AG08396 (cell line): ENCODE measurements around the gene PDGFA.
A peak's percentile ranks its signal among the peaks of the same experiment; 100 is the strongest.

Experiments used
- DNase-seq: peaks from one replicate; pipeline ENCODE4 v3.0.0; 2012; ENCODE audit warnings: low spot score, mixed read lengths

The PDGFA gene

DNA sequence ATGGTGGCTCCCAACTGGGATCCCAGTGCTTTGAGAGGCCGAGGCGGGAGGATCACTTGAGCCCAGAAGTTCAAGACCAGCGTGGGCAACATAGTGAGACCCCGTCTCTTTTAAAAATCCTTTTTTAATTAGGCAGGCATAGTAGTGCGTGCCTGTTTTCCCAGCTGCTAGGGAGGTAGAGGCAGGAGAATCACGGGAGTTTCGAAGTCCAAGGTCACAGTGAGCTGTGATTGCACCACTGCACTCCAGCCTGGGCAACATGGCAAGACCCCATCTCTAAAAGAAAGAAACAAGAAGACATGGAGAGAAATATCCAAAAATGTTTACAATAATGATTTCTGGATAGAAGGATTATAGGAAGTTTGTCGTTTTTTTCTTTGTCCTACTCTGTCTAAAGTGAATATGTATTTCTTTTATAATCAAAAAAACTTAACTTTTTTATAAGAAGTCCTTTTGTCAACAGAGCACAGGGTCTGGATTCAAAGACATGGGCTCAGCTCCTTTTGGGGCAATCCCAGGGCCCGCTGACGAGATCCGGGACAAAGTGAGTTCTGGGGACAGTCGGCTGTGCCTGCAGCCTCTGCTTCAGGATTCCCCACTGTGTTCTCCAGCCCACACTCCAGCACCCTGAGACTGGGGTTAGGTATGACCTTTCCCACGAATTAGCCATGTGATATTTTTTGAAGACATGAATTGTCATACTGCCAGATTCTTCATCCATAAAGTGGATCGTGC, 45.6 kb downstream of the PDGFA start:
- no peak for DNase-seq

DNA sequence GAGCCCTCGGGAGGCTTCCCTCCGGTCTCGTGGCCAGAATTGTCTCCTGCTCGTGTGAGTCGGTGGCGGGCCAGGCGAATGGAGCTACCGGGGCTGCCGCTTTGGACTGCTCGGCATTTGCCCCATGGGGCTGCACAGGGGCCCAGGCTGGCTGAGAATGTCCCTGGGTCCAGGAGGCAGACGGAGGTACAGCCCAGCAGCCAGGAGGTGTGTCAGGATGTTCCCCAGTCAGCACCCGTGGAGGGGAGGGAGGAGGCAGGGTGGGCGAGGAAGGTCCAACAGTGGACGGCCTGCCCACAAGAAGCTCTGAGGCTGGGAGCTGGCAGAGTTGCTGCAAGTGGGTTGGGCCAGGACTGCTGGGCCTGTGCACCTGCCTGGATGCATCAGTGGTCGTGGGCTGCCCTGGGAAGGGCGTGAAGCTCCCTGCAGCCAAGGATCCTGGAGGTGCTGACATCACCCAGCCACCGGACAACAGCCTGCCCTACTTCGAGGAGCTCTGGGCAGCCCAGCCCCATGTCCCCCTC, 46.4 kb downstream of the PDGFA start:
- no peak for DNase-seq

DNA sequence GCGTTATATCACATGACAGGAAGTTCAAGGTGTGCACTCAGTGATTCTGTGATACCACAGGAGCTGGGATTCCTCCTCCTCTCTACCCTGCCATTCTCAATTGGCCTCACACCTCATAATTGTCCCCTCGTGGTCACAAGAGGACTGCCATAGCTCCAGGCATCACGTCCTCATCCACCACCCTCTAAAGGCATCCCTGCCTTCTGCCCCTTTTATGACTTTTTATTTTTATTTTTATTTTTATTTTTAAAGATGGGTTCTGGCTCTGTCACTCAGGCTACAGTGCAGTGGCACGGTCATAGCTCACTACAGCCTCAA, 47.0 kb downstream of the PDGFA start:
- DNase-seq: no peak

DNA sequence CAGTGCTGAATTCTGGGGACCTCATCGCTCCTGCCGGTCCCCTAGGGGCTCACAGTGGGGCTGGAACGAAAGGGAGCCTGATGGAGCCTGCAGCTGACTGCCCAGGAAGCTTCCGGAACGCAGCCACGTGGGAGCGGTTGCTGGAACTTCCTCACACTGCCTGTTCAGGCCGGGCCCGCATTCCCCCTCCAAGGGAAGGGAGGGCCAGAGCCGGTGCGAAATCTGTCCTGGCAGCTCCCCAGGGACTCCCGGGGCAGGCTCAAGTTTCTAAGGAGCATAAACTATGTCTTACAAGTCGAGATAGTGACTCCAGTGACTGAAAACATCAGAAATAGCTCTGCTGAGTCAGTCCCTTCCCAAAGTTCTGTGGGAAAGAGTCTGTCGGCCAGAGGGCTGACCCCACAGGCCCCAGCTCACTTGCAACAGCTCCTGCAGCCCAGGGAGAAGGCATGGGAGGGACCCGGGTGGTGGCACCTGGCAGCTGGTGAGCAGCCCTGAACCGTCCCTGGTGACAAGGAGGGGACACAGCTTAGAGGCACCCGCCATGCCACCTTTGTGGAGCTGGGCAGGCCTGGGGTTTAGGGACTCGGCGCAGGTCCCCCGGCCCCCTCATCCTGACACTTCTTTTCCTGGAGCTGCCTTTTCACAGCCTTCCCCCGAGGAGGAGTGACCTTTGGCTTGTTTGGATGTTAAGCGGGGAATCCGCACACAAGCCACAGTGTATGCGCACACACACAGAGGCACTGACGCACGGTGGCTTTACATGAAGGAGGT, 47.6 kb downstream of the PDGFA start:
- peak; percentile 96 for DNase-seq

DNA sequence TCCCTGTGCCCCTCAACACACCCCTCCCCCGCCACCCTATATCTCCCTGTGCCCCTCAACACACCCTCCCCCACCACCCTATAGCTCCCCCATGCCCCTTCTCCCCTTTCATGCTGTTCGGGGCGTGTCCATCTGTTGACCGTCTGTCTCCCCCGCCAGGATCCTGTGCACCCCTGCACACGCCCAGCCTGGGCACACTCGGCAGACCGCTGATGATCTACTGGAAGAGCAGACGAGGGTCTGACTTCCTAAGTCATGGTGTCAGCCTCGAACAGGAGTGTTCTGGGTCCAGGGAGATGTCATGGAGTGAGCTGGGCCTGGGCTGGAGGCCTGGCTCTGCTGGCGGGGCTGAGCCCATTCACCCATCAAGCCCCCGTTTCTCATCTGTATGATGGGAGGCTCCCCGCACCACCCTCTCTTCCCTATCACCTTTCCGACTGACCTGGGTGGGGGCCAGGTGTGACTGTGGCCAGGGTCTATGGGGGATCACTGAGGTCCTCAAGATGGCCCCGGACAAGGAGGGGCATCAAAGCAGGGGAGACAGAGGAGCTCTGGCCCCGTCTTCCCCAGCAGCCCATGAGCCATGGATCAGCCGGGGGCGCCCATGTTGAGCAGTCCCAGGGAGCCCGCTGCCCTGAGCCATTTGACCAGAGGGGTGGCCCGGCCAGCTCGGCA, 48.3 kb downstream of the PDGFA start:
- no peak for DNase-seq

DNA sequence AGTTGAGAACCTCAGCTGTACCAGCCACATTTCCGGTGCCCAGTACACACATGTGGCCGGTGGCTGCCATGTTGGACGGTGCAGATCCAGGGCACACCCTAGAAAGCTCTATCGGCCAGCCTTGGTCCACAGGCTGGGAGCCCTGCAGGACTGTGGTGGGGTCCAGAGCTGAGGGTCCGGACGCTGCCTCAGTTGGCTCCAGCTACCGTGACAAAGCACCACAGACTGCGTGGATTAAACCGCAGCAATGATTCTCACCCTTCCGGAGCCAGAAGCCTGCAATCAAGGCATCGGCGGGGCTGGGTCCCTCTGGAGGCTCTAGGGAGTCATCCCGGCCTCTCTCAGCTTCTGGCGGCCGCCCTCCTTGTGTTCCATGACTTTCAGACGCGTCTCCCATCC, 50.1 kb downstream of the PDGFA start:
- DNase-seq: no peak

DNA sequence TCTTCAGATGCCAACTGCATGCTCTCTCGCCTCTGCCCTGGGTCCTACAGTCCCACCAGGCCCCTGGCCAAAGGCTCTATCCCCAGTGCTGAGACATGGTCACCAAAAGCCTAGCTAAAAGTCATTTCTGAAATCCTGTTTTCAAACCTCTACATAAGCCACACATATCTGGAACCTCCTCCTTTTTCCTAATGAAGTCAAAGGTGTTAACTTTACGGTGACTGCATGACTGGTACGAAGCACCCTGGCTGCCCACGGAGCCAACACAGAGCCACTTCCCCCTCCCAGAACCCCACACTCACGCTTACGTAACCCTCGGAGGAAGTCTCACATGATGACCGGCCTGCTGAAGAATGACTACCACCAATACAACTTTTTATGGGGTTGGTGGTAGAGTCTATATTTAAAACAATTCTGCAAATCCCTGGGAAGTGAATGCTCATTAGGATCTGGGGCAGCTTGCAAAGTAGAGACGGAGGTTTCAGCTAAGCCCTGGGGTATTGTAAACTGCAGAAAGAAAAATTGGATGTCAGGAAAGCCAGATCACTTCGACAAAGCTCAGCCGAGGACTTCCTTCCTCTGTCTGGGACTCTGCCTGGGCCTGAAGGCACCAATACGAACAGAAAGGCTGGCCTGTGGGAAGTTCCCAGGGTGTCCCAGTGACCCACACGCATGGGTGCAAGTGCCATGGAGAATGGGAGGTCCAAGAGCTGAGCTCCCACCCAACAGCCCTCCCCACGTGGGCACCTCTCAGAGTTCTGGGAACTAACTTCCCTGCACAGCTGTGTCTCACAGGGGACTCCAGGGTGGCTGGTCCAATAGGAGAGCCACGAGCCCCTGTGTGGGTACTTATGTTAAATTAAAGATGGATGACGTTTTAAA, 50.7 kb downstream of the PDGFA start:
- no peak for DNase-seq

DNA sequence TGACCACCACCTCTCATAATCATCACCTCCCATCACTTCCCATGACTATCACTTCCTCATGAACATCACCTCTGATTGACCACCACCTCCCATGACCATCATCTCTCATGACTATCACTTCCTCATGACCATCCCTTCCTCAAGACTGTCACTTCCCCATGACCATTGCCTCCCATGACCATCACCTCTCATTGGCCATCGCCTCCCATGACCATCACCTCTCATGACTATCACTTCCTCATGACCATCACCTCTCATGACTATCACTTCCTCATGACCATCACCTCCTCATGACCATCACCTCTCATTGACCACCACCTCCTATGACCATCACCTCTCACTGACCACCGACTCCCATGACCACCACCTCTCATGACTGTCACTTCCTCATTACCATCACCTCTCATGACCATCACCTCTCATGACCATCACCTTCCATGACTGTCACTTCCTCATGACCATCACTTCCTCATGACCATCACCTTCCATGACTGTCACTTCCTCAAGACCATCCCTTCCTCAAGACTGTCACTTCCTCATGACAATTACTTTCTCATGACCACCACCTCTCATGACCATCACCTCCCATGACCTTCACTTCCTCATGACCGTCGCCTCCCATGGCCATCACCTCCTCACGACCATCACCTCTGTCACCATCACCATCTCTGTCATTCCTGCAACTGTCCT, 51.6 kb downstream of the PDGFA start:
- DNase-seq: no peak

DNA sequence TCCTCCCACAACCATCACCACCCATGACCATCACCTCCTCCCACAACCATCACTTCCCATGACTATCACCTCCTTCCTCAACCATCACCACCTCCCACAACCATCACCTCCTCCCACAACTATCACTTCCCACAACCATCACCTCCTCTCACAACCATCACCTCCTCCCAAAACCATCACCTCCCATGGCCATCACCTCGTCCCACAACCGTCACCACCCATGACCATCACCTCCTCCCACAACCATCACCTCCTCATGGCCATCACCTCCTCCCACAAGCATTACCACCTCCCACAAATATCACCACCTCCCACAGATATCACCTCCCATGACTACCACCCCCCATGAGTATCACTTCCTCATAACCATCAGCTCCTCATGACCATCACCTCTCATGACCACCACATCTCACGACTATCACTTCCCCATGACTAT, 52.2 kb downstream of the PDGFA start:
- no peak for DNase-seq

DNA sequence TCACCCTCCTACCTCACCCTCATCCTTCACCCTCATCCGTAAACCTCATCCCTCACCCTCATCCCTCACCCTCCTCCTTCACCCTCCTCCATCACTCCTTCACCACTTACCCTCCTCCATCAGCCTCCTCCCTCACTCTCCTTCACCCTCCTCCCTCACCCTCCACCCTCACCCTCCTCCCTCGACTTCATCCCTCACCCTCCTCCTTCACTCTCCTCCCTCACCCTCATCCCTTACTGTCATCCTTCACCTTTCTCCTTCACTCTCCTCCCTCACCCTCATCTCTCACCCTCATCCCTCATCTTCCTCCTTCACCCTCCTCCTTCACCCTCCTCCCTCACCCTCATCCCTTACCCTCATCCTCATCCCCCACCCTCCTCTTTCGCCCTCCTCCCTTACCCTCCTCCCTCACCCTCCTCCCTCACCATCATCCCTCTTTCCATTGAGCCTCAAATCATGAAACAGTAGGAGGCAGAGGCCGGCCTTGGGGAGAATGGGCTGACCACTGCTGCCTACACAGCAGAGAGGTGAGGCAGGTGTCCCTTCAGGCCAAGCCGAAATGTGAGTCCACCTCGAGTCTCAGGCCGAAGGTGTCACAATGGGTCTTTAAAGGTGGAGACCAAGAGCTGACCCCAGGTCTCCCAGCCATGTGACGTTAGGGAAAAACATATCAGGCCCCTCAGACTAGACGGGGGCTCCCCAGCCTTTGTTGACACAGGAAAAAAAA, 53.0 kb downstream of the PDGFA start:
- DNase-seq: no peak

DNA sequence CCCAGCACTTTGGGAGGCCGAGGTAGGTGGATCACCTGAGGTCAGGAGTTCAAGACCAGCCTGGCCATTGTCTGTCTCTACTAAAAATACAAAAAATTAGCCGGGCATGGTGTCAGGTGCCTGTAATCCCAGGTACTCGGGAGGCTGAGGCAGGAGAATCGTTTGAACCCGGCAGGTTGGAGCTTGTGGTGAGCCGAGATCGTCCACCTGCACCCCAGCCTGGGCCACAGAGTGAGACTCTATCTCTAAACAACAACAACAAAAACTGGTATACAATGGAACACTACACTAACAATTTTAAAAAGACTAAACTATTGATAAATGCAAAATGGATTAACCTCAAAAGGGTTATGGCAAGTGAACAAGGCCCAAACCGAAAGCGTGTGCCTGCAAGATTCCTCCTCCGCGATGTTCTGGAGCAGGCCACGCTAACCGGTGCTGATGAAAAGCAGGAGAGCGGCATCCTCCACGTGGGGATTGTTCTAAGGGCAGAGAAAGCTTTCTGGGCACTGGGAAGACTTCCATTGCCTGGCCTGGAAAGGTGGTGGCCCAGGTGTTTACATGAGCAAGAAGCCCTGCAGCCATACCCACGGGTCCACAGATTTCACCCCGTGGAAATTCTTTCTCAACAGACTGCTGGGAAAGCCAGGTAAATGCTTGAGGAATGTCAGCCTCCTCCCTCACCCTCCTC, 53.8 kb downstream of the PDGFA start:
- no peak for DNase-seq

DNA sequence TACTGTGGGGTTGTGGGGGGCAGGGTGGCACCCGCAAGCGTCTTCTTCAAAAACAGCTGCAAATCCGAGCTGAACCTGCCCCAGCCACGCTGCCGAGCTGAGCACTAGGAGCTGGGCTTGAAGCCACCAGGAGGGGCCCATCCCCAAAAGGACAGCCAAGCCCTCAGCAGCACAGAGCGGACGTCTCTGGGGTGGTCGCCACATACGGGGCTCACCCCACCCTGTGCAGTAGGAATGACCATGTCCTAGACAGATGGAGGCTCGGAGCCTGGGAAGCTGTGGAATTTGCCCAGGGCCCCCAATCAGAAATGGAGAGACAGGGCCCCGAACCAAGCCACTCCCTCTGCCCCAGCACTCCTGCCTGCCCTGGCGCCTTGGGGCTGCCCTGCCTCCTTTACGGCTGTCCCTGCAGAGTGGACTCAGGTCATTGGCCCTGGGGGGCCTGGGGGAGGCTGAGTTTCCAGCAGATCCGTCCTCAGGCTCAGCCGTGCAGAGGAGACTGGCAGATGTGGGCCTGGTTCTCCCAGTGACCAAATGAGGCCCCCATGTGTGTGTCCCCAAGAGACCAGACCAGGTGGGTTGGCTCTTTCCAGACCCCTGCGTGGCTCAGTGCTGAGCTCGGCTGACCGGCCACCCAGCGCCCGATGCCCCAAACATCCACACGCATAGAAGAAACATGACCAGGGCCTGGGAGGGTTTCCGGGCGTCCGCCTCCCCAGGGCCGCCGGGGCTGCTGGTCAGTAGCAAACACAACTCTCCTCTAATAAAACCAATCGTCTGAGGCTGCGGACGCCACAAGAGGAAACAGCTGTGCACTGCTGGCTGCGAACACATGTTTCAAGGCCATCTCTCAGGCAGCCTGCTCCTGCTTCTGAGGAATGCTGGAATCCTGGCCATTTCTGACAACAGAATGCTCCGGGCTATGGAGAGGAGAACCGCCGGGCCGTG, 54.9 kb downstream of the PDGFA start:
- no peak for DNase-seq

DNA sequence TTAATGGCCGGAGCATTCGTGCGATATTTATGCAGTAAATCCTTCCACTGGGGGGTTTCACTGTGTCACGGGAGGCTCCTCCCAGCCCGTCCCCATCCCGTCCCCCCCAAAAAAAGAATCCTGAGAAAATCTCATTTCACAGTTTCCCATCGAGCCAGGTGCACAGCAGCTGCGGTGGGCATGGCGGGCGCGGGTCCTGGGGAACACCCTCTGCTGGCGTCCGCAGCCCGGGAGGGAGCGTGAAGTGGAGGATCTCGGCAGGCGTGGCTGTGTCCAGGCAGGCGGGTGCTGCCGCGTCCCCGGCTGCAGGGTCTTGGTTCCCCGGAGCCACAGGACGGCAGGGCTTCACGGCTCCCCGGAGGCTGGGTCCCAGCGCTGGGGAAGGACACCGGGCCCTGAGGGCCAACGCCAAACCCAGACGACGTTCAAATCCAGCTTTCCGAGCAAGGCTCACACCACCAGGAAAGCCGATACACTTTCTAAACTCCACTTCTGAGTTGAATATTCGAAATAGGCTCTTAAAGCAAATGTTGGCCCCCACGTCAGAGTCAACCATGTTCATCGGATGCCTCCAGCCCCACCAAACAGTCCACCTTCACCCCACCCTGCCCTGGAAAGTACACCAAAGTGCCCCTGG, 55.7 kb downstream of the PDGFA start:
- DNase-seq: no peak

DNA sequence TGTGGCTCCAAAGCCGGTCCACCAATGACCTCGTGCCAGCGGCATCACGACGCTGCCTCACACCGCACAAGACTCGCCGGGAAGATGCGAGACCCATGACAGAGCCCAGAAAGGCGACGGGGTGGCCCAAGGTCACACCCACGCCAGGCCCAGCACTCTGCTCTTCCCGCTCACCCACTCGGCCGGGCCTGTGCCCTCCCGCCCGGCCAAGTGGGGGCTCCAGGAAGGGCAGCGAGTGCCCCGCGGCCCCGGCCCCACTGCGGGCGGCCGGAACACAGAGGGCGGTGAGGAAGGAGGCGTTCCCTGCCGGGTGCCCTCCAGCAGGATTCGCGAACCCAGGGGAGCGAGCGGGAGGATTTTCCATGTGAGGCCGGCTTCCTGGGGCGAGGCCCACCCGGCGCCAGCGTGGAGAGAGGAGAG, 56.3 kb downstream of the PDGFA start:
- no peak for DNase-seq

DNA sequence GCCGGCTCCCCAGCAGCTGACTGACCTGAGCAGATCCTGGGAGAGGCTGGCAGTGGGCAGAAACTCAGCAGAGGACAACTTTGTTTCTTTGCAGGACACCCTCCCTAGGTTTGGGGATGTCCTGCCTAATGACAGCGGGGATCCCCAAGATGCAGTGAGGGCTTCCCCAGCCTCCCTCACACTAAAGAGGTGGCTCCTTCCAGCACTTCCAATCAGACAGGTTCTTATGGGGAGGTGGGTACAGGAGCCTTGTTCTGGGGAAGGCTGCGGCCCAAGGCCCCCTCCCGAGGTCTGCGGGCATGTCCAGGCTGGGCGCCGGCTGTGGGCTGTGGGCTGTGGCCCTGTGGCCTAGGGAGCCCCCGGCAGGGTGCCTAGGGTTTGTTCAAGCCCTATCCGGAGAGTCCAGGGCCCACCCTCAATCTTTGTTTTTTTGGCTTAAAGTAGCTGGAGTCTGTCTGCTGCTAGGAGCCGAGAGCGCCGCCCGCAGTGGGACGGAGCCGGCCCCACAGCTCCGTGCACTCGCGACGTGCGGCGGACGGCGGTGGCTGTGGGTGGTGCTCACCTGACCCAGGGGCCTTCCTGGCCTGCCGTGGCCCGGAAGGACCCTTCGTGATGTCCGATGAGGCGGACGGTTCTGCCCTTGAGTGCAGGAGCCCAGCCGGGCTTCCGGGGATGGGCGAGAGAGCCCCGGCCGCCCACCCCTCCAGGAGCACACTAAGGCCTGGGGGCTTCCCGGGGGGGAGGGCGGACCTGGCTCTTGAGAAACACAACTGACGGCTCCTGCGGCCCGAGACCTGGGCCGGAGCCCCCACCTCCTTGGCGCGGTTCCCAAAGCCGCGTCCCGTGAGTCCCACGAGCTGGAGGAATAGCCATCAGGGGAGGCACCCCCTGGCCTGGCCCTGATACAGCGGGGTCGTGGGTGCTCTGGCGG, 57.2 kb downstream of the PDGFA start:
- no peak for DNase-seq

DNA sequence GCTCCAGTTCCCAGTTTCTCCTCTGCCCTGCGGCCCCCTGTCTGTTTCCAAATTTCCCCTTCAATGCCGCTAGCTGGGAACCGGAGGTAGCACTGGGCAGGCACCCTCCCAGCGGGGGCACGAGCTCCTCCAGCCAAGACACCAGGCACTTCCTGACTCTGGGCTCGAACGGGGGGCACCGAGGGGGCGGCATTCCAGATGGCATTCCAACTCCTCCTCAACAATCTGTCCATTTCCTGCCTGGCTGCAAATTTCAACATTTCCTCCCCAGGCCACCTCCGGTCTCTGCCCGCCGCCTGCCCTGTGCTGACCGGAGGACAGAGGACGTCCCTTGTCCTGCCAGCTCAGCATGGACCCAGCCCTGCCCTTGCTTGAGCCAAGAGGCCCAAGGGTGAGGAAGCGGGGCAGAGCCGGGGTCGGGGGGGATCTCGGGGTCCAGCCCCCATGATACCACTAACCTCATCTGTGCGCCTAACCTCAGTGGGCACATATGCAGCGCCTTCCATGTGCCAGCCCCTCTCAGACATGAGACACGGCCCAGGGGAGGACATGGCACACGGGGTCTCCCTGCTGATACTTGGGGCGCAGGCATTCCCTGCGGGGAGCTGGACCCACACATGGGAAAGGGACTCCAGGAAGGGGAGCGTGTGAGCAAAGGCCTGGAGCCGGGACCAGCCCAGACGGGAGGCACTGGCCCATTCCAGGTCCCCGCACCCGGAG, 58.0 kb downstream of the PDGFA start:
- no peak for DNase-seq

DNA sequence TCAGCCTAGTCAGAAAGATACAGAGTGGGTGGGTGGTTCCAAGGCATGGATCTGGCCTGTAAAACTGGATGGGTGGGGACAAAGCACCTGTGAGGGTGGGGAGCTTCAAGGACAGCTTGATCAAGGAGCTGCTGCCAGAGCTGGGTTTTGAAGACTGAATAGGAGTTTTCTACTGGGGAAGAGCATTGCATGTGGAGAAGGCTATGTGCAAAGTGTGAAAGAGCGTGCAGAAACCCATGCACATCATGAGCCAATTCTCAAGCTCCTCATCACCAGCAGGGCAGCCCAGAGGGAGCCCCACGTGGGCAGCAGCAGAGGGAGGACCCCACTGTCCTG, 58.6 kb downstream of the PDGFA start:
- DNase-seq: no peak
